GM12878 (cell line): ENCODE results near the gene PHC3. TPM values are rescaled to one million over a fixed set of nuclear protein-coding genes. Genes with fewer than 3 reads are reported as not detected.

Experiments used
- ATF3 ChIP-seq: IDR thresholded peaks from 2 replicates; pipeline ENCODE4 v1.6.1; 2011; ENCODE audit warnings: low read depth, mild to moderate bottlenecking, low read length, moderate library complexity, borderline replicate concordance; ENCODE audit errors: extremely low read depth
- CBFB ChIP-seq: IDR thresholded peaks from 2 replicates; pipeline ENCODE4 v1.6.1; 2016; ENCODE audit warnings: antibody characterized with exemption, low read depth
- CHD2 ChIP-seq: IDR thresholded peaks from 2 replicates; pipeline ENCODE4 v1.6.1; 2011; ENCODE audit warnings: low read depth, low read length, improper control_type of control experiment, borderline replicate concordance
- CREB1 ChIP-seq: IDR thresholded peaks from 2 replicates; pipeline ENCODE4 v1.6.1; 2012; ENCODE audit warnings: low read depth, mild to moderate bottlenecking, inconsistent platforms
- EGR1 ChIP-seq, 2 experiments: IDR thresholded peaks; 1 replicate in 1 of 2; 2 replicates in 1 of 2; pipeline ENCODE4 v1.6.1; 2011 to 2012; ENCODE audit warnings: low read depth in 2 of 2, low read length in 2 of 2, borderline replicate concordance in 1 of 2, mild to moderate bottlenecking in 1 of 2, moderate library complexity in 1 of 2
- EP300 ChIP-seq, 2 experiments: fragments of 150-350 bp in 1 of 2; IDR thresholded peaks; 2 replicates each; pipeline ENCODE4 v1.6.1; 2011 to 2012; ENCODE audit warnings: low read depth in 2 of 2, low read length in 2 of 2, borderline replicate concordance in 1 of 2, improper control_type of control experiment in 1 of 2, inconsistent platforms in 1 of 2; ENCODE audit not compliant: control insufficient read depth in 1 of 2
- ETV6 ChIP-seq, 2 experiments: fragments of 450-650 bp in 1 of 2; IDR thresholded peaks in 1 of 2; conservative IDR thresholded peaks in 1 of 2; 2 replicates each; pipeline ENCODE4 v1.6.1; 2014; ENCODE audit warnings: antibody characterized with exemption in 1 of 2, borderline replicate concordance in 1 of 2, low read depth in 1 of 2, mild to moderate bottlenecking in 1 of 2, moderate library complexity in 1 of 2
- EZH2 ChIP-seq: IDR thresholded peaks from 2 replicates; pipeline ENCODE4 v1.6.1; 2012; ENCODE audit warnings: low read depth, mild to moderate bottlenecking, control low read depth, inconsistent platforms, low read length, borderline replicate concordance; ENCODE audit not compliant: control insufficient read depth
- GABPA ChIP-seq: IDR thresholded peaks from 2 replicates; pipeline ENCODE4 v1.6.1; 2014; ENCODE audit warnings: antibody characterized with exemption, low read depth, mild to moderate bottlenecking, inconsistent platforms
- IKZF1 ChIP-seq: fragments of 450-650 bp; conservative IDR thresholded peaks from 2 replicates; pipeline ENCODE4 v1.6.1; 2017; ENCODE audit warnings: antibody characterized with exemption, mild to moderate bottlenecking
- IKZF2 ChIP-seq, 2 experiments: fragments of 450-650 bp; IDR thresholded peaks; 2 replicates each; pipeline ENCODE4 v1.6.1; 2017; ENCODE audit warnings: mild to moderate bottlenecking in 2 of 2, moderate library complexity in 2 of 2
- MEF2B ChIP-seq: fragments of 450-650 bp; IDR thresholded peaks from 2 replicates; pipeline ENCODE4 v1.6.1; 2018; ENCODE audit warnings: mild to moderate bottlenecking, moderate library complexity; ENCODE audit not compliant: partially characterized antibody, poor library complexity, severe bottlenecking
- MTA2 ChIP-seq: fragments of 450-650 bp; IDR thresholded peaks from 2 replicates; pipeline ENCODE4 v1.6.1; 2016; ENCODE audit warnings: low read depth, mild to moderate bottlenecking, moderate library complexity
- MTA3 ChIP-seq: IDR thresholded peaks from 2 replicates; pipeline ENCODE4 v1.6.1; 2012; ENCODE audit warnings: low read length, inconsistent platforms, borderline replicate concordance
- NKRF ChIP-seq: fragments of 450-650 bp; conservative IDR thresholded peaks from 2 replicates; pipeline ENCODE4 v1.6.1; 2017; ENCODE audit warnings: mild to moderate bottlenecking, moderate library complexity
- RELB ChIP-seq: fragments of 450-650 bp; IDR thresholded peaks from 2 replicates; pipeline ENCODE4 v1.6.1; 2017; ENCODE audit warnings: low read depth, mild to moderate bottlenecking, moderate library complexity
- SMAD5 ChIP-seq: IDR thresholded peaks from 2 replicates; pipeline ENCODE4 v1.6.1; 2016; ENCODE audit warnings: antibody characterized with exemption, low read depth
- SRF ChIP-seq, 2 experiments: IDR thresholded peaks; 2 replicates each; pipeline ENCODE4 v1.6.1; 2011; ENCODE audit warnings: low read depth in 2 of 2, low read length in 2 of 2, mild to moderate bottlenecking in 1 of 2, moderate library complexity in 1 of 2
- YY1 ChIP-seq: IDR thresholded peaks from 2 replicates; pipeline ENCODE4 v1.6.1; 2011; ENCODE audit warnings: low read depth, mild to moderate bottlenecking, low read length
- ZBTB40 ChIP-seq: fragments of 450-650 bp; IDR thresholded peaks from 2 replicates; pipeline ENCODE4 v1.6.1; 2016; ENCODE audit warnings: mild to moderate bottlenecking, moderate library complexity, borderline replicate concordance
- polyA plus RNA-seq, 11 experiments: library from polyadenylated mRNA; depleted of rRNA in 4 of 11; unstranded in 6 of 11; stranded (reverse) in 5 of 11; fragments of >200 nt; fragmentation: Nextera tagmentation in 4 of 11; fragmentation: Illumina TruSeq in 1 of 11; extraction: Ambion mirVana in 4 of 11; extraction: Trizol in 1 of 11; gene quantifications; 1 replicate in 1 of 11; 2 replicates in 10 of 11; pipeline versions ENCODE4 v1.2.1 to v1.2.3, GENCODE V29; 2011 to 2016; ENCODE audit warnings: inconsistent platforms in 2 of 11, missing spikeins in 2 of 11, low read depth in 1 of 11
- total RNA-seq, 4 experiments: library from RNA; depleted of rRNA in 3 of 4; stranded (reverse); fragments of >200 nt in 3 of 4; fragmentation: Illumina TruSeq in 1 of 4; extraction: Trizol in 1 of 4; gene quantifications; 2 replicates each; pipeline versions ENCODE4 v1.2.1 to v1.2.3, GENCODE V29; 2013 to 2021

Gene PHC3
- total and polyA plus RNA-seq, 10 of the 15 experiments (the other 5 are each of a cell fraction or from before 2014, with no cell fraction given): 3.3 to 62.3 (median 22.1) TPM

- TF ChIP-seq EGR1 (IDR thresholded peaks at IDR 0.05; ENCODE audit: borderline replicate concordance in 1 of 2, low read depth in 2 of 2, low read length in 2 of 2): no peak
- TF ChIP-seq SMAD5: no peak
- TF ChIP-seq IKZF1: peak; percentile 83
- peak; percentile 28 to 68; a peak in 1 of 4 replicates for TF ChIP-seq EP300 (IDR thresholded peaks at IDR 0.05; ENCODE audit: borderline replicate concordance in 1 of 2, control insufficient read depth in 1 of 2, low read depth in 2 of 2, low read length in 2 of 2)
- no peak for TF ChIP-seq EZH2
- 0 out of 2 replicates have a peak, but pooled peaks have one; percentile 43 for TF ChIP-seq CREB1
- TF ChIP-seq ETV6 (conservative IDR thresholded peaks at IDR 0.05 in 1 of 2, IDR thresholded peaks at IDR 0.05 in 1 of 2; ENCODE audit: borderline replicate concordance in 1 of 2, low read depth in 1 of 2): 0 out of 4 replicates have a peak, but pooled peaks of 1 of the 2 experiments have one; percentile 10
- peak; percentile 56 for TF ChIP-seq RELB
- TF ChIP-seq CBFB: peak; percentile 91
- 0 out of 2 replicates have a peak, but pooled peaks have one; percentile 21 for TF ChIP-seq CHD2
- peak; percentile 59; the same call in 1 of the 2 replicates for TF ChIP-seq MTA2
- TF ChIP-seq GABPA: no peak
- TF ChIP-seq NKRF: 0 out of 2 replicates have a peak, but pooled peaks have one; percentile 40
- TF ChIP-seq SRF (IDR thresholded peaks at IDR 0.05; ENCODE audit: low read depth in 2 of 2, low read length in 2 of 2): 0 out of 4 replicates have a peak, but pooled peaks of 1 of the 2 experiments have one; percentile 41
- TF ChIP-seq IKZF2 (IDR thresholded peaks at IDR 0.05): peak; percentile 83 to 92
- peak; percentile 74 for TF ChIP-seq MEF2B
- peak; percentile 95; the same call in 1 of the 2 replicates for TF ChIP-seq MTA3
- TF ChIP-seq ATF3: no peak
- no peak for TF ChIP-seq ZBTB40
- peak; percentile 26; the same call in 1 of the 2 replicates for TF ChIP-seq YY1
Measured at GRCh38 chr3:170128259-170128976, 53.1 kb downstream of the PHC3 start (continued).
